Smooth muscle cell (in vitro differentiated cells): Measurements from ENCODE around the gene ATP1A3. TPM values are rescaled to one million over a fixed set of nuclear protein-coding genes. Genes with fewer than 3 reads are reported as not detected.

ENCODE experiments used
- DNase-seq: peaks from one replicate; lab custom pipeline; 2025; ENCODE audit not compliant: unreplicated experiment; lab: John Stamatoyannopoulos, UW
- H2AFZ ChIP-seq: fragments of 200-600 bp; sonication (generic); 2 replicates; pipeline ENCODE4 v1.6.0; 2016; ENCODE audit warnings: antibody characterized with exemption, low read depth, mild to moderate bottlenecking
- H3F3A ChIP-seq: fragments of 200-600 bp; sonication (generic); 2 replicates; pipeline ENCODE4 v1.6.0; 2017; ENCODE audit warnings: antibody characterized with exemption, low read depth
- H3K27ac ChIP-seq: fragments of 200-600 bp; sonication (generic); 2 replicates; pipeline ENCODE4 v1.5.1; 2016; ENCODE audit warnings: low read depth, mild to moderate bottlenecking
- H3K27me3 ChIP-seq: fragments of 200-600 bp; sonication (generic); 2 replicates; pipeline ENCODE4 v1.6.1; 2016; ENCODE audit warnings: low read depth, mild to moderate bottlenecking
- H3K36me3 ChIP-seq: fragments of 200-600 bp; sonication (generic); 2 replicates; pipeline ENCODE4 v1.5.1; 2016; ENCODE audit warnings: low read depth
- H3K4me1 ChIP-seq: fragments of 200-600 bp; sonication (generic); 2 replicates; pipeline ENCODE4 v1.5.1; 2016; ENCODE audit warnings: low read depth
- H3K4me2 ChIP-seq: fragments of 200-600 bp; sonication (generic); 2 replicates; pipeline ENCODE4 v1.6.0; 2016; ENCODE audit warnings: mild to moderate bottlenecking
- H3K4me3 ChIP-seq: fragments of 200-600 bp; sonication (generic); 2 replicates; pipeline ENCODE4 v1.5.1; 2016; ENCODE audit warnings: mild to moderate bottlenecking
- H3K79me2 ChIP-seq: fragments of 200-600 bp; sonication (generic); 2 replicates; pipeline ENCODE4 v1.6.0; 2016; ENCODE audit warnings: low read depth, mild to moderate bottlenecking
- H3K9ac ChIP-seq: fragments of 200-600 bp; sonication (generic); 2 replicates; pipeline ENCODE4 v1.6.0; 2016; ENCODE audit warnings: low read depth
- H3K9me3 ChIP-seq: fragments of 200-600 bp; sonication (generic); replicated peaks from 2 replicates; pipeline ENCODE4 v1.5.1; 2016; ENCODE audit warnings: low read depth
- H4K20me1 ChIP-seq: fragments of 200-600 bp; sonication (generic); 2 replicates; pipeline ENCODE4 v1.6.0; 2016; ENCODE audit warnings: low read depth
- CTCF ChIP-seq: fragments of 200-600 bp; sonication (generic); IDR thresholded peaks from 2 replicates; pipeline ENCODE4 v1.5.1; 2017; ENCODE audit warnings: borderline replicate concordance, mild to moderate bottlenecking, antibody characterized with exemption; ENCODE audit not compliant: insufficient read depth, poor library complexity, severe bottlenecking
- WGBS: methylation state at CpG from one replicate; pipeline ENCODE4 v1.1.7; 2016; ENCODE audit warnings: low lambda C conversion rate; 5-methylcytosine and 5-hydroxymethylcytosine counted together
- polyA plus RNA-seq: library from polyadenylated mRNA; unstranded; fragments of >200 nt; fragmentation: Nextera tagmentation; extraction: Ambion mirVana; gene quantifications from 2 replicates; pipeline ENCODE4 v1.2.1, GENCODE V29; 2016
- total RNA-seq: library from RNA; depleted of rRNA; stranded (reverse); fragments of >200 nt; gene quantifications from 2 replicates; pipeline ENCODE4 v1.2.3, GENCODE V29; 2014

The ATP1A3 gene
- total and polyA plus RNA-seq, 2 experiments from 2014 or later = not detected

- no peaks in the 10 kb centered on the region for H4K20me1 ChIP-seq
- no peaks in the 10 kb centered on the region for H3K4me1 ChIP-seq
- H3K36me3 ChIP-seq = no peaks in the 10 kb centered on the region
- H2AFZ ChIP-seq = no peak overlapping the region
- H3F3A ChIP-seq = no peaks in the 10 kb centered on the region
- no peak overlapping the region for H3K4me2 ChIP-seq
- WGBS = 90% methylated on average over 28 of the region's 28 CpGs
- no peak overlapping the region for H3K9ac ChIP-seq
- no peaks in the 10 kb centered on the region for H3K9me3 ChIP-seq
- no peak overlapping the region for H3K4me3 ChIP-seq
- no peak overlapping the region for H3K27ac ChIP-seq
- no peak for TF ChIP-seq CTCF
- H3K79me2 ChIP-seq = no peaks in the 10 kb centered on the region
- H3K27me3 ChIP-seq = no peaks in the 10 kb centered on the region
- DNase-seq = no peak
Measured at GRCh38 chr19:41968751-41969595, 25.1 kb downstream of the ATP1A3 start.

- H3K9me3 ChIP-seq = no peaks in the 10 kb centered on the region
- WGBS = 89% methylated on average over 24 of the region's 26 CpGs
- H4K20me1 ChIP-seq = no peaks in the 10 kb centered on the region
- H3F3A ChIP-seq = no peaks in the 10 kb centered on the region
- H3K9ac ChIP-seq = no peak overlapping the region
- H3K79me2 ChIP-seq = no peaks in the 10 kb centered on the region
- no peak for TF ChIP-seq CTCF
- no peaks in the 10 kb centered on the region for H3K27me3 ChIP-seq
- no peak overlapping the region for H3K4me2 ChIP-seq
- no peak overlapping the region for H3K27ac ChIP-seq
- H3K4me3 ChIP-seq = no peak overlapping the region
- H3K36me3 ChIP-seq = no peaks in the 10 kb centered on the region
- H2AFZ ChIP-seq = no peak overlapping the region
- DNase-seq = no peak
- no peaks in the 10 kb centered on the region for H3K4me1 ChIP-seq
Measured at GRCh38 chr19:41967054-41967783, 26.8 kb downstream of the ATP1A3 start.

GRCh38 chr19:41965106-41965505, 28.9 kb downstream of the ATP1A3 start:
- Histone ChIP-seq H3K79me2 (no peaks in the 10 kb centered on the region), H3K4me3 (no peak overlapping the region), H3K36me3 (no peaks in the 10 kb centered on the region), H3K27ac (no peak overlapping the region), H3K9ac (no peak overlapping the region), H4K20me1 (no peaks in the 10 kb centered on the region), H2AFZ (no peak overlapping the region), H3K27me3 (no peaks in the 10 kb centered on the region), H3K9me3 (no peaks in the 10 kb centered on the region), H3K4me1 (no peaks in the 10 kb centered on the region), H3K4me2 (no peak overlapping the region), H3F3A (no peaks in the 10 kb centered on the region)
- WGBS = 88% methylated on average over 5 of the region's 5 CpGs
- DNase-seq = no peak
- no peak for TF ChIP-seq CTCF
